HG02763 (cell line): ENCODE results near the gene LPCAT3.

ENCODE experiments used
- ATAC-seq: cut with Tn5 transposase; IDR thresholded peaks from one replicate; pipeline ENCODE4 v1.9.1; 2021; ENCODE audit warnings: mild to moderate bottlenecking, moderate library complexity; ENCODE audit not compliant: unreplicated experiment

Gene LPCAT3

GRCh38 chr12:6965026-6965661 lies 53.1 kb downstream of the LPCAT3 start:
- ATAC-seq, result no peak

- ATAC-seq, result no peak
Observed at GRCh38 chr12:6964605-6965025, 53.7 kb downstream of the LPCAT3 start.

GRCh38 chr12:6963791-6964413 lies 54.4 kb downstream of the LPCAT3 start:
- ATAC-seq, result no peak

- no peak for ATAC-seq
Observed at GRCh38 chr12:6963016-6963731, 55.1 kb downstream of the LPCAT3 start.

GRCh38 chr12:6962285-6963015 lies 55.8 kb downstream of the LPCAT3 start:
- ATAC-seq, result no peak

- ATAC-seq, result no peak
Observed at GRCh38 chr12:6961695-6962284, 56.5 kb downstream of the LPCAT3 start.

GRCh38 chr12:6961278-6961694 lies 57.0 kb downstream of the LPCAT3 start:
- no peak for ATAC-seq

GRCh38 chr12:6960593-6961277 lies 57.5 kb downstream of the LPCAT3 start:
- no peak for ATAC-seq

GRCh38 chr12:6959805-6960592 lies 58.3 kb downstream of the LPCAT3 start:
- ATAC-seq, result no peak

GRCh38 chr12:6959058-6959804 lies 59.0 kb downstream of the LPCAT3 start:
- peak; percentile 43 for ATAC-seq

GRCh38 chr12:6958609-6959057 lies 59.6 kb downstream of the LPCAT3 start:
- no peak for ATAC-seq

GRCh38 chr12:6957741-6958608 lies 60.3 kb downstream of the LPCAT3 start:
- no peak for ATAC-seq

GRCh38 chr12:6957151-6957701 lies 61.0 kb downstream of the LPCAT3 start:
- no peak for ATAC-seq

GRCh38 chr12:6956021-6956727 lies 62.1 kb downstream of the LPCAT3 start:
- ATAC-seq, result no peak

- ATAC-seq, result no peak
Observed at GRCh38 chr12:6955108-6956020, 62.9 kb downstream of the LPCAT3 start.
